ENCODE measurements around the gene SNN. TPM values are rescaled to one million over a fixed set of nuclear protein-coding genes. Genes with fewer than 3 reads are reported as not detected.

Gene SNN
- total RNA-seq, 2 experiments from 2014 or later, result 5.6 to 6.2 TPM

- ChIA-PET CTCF (interaction anchor here (0.8 kb wide), 1 partner anchor 321 kb away, joined by 3 read pairs; no protein-coding TSS in a partner anchor), POLR2A (no interaction called here)
Measured at GRCh38 chr16:11686713-11687380, 18.6 kb downstream of the SNN start.

- ChIA-PET CTCF (interaction anchor here (1.6 to 2.0 kb wide), 2 partner anchors 9 to 110 kb away, joined by 4 to 6 read pairs; partner anchors contain the start of gene ZC3H7A), POLR2A (no interaction called here)
Measured at GRCh38 chr16:11687601-11688519, 19.6 kb downstream of the SNN start.

GRCh38 chr16:11688520-11688886 lies 20.2 kb downstream of the SNN start:
- POLR2A ChIA-PET, result no interaction called here
- CTCF ChIA-PET, result interaction anchor here (1.6 to 2.0 kb wide), 2 partner anchors 10 to 109 kb away, joined by 4 to 6 read pairs; partner anchors contain the start of gene ZC3H7A

GRCh38 chr16:11689031-11689840 lies 21.0 kb downstream of the SNN start:
- POLR2A ChIA-PET, result interaction anchor here (0.7 kb wide), 1 partner anchor 40 kb away, joined by 4 read pairs; no protein-coding TSS in a partner anchor
- CTCF ChIA-PET, result interaction anchor here (0.7 to 2.0 kb wide), 5 partner anchors 9 to 108 kb away, joined by 3 to 6 read pairs (median 3); partner anchors contain the start of gene ZC3H7A

GRCh38 chr16:11691235-11691634 lies 23.0 kb downstream of the SNN start:
- CTCF ChIA-PET, result interaction anchor here (0.7 to 1.1 kb wide), 3 partner anchors 159 to 295 kb away, joined by 3 read pairs; no protein-coding TSS in a partner anchor
- POLR2A ChIA-PET, result interaction anchor here (0.6 kb wide), 1 partner anchor 1125 kb away, joined by 4 read pairs; no protein-coding TSS in a partner anchor

- ChIA-PET POLR2A (no interaction called here), CTCF (interaction anchor here (1.1 kb wide), 1 partner anchor 296 kb away, joined by 3 read pairs; no protein-coding TSS in a partner anchor)
Measured at GRCh38 chr16:11691771-11692170, 23.5 kb downstream of the SNN start.

GRCh38 chr16:11692171-11692570 lies 23.9 kb downstream of the SNN start:
- ChIA-PET CTCF (no interaction called here), POLR2A (no interaction called here)

- CTCF ChIA-PET, result no interaction called here
- POLR2A ChIA-PET, result no interaction called here
Measured at GRCh38 chr16:11692651-11693050, 24.4 kb downstream of the SNN start.

- ChIA-PET POLR2A (interaction anchor here (0.5 kb wide), 1 partner anchor 420 kb away, joined by 3 read pairs; the partner anchor contains the start of gene PRM2), CTCF (no interaction called here)
Measured at GRCh38 chr16:11696266-11697012, 28.2 kb downstream of the SNN start.

- POLR2A ChIA-PET, result no interaction called here
- CTCF ChIA-PET, result no interaction called here
Measured at GRCh38 chr16:11697319-11697718, 29.1 kb downstream of the SNN start.

GRCh38 chr16:11698271-11698689 lies 30.0 kb downstream of the SNN start:
- POLR2A ChIA-PET, result no interaction called here
- CTCF ChIA-PET, result interaction anchor here (0.9 to 1.3 kb wide), 2 partner anchors 9 to 314 kb away, joined by 3 to 4 read pairs; no protein-coding TSS in a partner anchor

- ChIA-PET POLR2A (no interaction called here), CTCF (interaction anchor here (0.9 kb wide), 1 partner anchor 315 kb away, joined by 4 read pairs; no protein-coding TSS in a partner anchor)
Measured at GRCh38 chr16:11699234-11699894, 31.1 kb downstream of the SNN start.

- ChIA-PET CTCF (no interaction called here), POLR2A (no interaction called here)
Measured at GRCh38 chr16:11700264-11701029, 32.2 kb downstream of the SNN start.

- POLR2A ChIA-PET, result interaction anchor here (0.5 kb wide), 1 partner anchor 46 kb away, joined by 3 read pairs; no protein-coding TSS in a partner anchor
- CTCF ChIA-PET, result interaction anchor here (1.1 kb wide), 1 partner anchor 9 kb away, joined by 4 read pairs; no protein-coding TSS in a partner anchor
Measured at GRCh38 chr16:11705311-11706025, 37.2 kb downstream of the SNN start.

GRCh38 chr16:11706180-11706742 lies 38.0 kb downstream of the SNN start:
- CTCF ChIA-PET, result interaction anchor here (1.1 kb wide), 1 partner anchor 8 kb away, joined by 4 read pairs; no protein-coding TSS in a partner anchor

GRCh38 chr16:11707679-11708197 lies 39.5 kb downstream of the SNN start:
- POLR2A ChIA-PET, result no interaction called here
- CTCF ChIA-PET, result no interaction called here

More at GRCh38 chr16:11706180-11706742, 38.0 kb downstream of the SNN start:
- POLR2A ChIA-PET, result no interaction called here
